DMS53 (cell line): ENCODE data around the gene HVCN1.

Experiments used
- DNase-seq: peaks from one replicate; lab custom pipeline; 2025; lab: John Stamatoyannopoulos, UW

HVCN1 gene

DNA sequence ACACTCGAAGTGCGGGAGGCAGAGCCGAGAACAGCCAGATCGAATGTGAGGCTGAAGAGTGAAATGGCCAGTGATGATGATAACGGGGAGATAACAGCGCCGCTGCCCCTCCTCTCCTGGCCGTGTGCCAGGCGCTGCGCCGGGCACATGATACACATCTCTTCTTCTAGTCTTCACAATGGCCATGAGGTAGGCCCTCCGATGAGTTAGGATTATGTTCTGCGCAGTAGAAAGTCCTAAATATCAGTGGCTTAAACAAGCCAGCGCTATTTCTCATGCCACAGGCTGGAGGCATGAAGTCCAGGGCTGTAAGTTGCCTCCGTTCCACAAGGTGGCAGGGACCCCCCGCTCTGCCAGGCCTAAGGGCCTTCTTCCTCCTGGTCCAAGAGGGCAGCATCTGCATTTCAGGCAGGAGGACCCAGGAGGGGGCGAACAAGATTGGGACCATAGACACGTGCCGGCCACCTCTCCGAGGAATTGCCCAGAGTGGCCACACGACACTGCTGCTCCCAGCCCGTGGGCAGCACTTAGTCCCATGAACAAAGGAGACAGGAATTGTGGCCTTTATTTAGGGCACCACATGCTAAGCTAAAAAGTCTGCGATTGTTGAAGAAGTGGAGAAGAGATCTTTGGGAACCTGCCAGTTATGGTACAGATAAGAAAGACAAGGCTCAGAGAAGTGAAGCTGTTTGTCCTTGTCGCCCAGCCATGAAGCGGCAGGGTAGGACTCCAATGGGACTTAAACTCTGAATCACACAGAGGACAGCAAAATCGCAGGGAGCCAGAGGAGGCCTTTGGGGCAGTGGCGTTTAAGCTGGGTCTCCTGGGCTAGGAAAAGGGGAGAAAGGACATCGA, 10.9 kb upstream of the HVCN1 start:
- no peak for DNase-seq

DNA sequence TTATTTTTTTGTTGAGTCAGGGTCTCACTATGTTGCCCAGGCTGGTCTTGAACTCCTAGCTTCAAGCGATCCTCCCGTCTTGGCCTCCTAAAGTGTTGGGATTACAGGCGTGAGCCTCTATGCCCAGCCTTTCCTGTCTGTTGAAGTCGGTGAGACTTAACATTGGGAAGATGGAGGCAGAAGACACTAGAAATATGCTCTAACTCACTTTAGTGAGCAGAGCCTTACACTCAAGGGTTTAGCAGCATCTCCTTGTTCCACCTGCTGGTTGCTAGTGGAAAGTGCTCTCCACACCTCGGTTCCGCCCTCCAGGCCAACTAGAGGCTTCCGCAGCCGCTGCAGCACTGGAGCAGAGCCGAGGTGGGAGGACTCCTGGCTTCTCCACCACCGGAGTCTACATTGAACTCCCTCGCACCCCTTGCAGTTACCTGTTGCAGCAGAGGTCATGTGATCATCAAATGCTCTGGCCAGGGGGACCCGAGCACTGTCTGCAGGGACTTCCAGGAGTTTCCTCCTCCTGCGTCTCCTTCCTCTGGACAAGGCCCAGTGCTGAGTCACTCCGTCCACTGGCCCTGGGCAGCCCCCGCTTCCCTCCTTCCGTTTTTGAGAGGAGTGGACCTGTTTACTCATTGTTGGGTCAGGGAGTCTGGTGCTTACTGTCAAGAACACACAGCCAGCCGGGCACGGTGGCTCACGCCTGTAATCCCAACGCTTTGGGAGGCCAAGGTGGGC, 9.4 kb upstream of the HVCN1 start:
- DNase-seq: peak; percentile 94

DNA sequence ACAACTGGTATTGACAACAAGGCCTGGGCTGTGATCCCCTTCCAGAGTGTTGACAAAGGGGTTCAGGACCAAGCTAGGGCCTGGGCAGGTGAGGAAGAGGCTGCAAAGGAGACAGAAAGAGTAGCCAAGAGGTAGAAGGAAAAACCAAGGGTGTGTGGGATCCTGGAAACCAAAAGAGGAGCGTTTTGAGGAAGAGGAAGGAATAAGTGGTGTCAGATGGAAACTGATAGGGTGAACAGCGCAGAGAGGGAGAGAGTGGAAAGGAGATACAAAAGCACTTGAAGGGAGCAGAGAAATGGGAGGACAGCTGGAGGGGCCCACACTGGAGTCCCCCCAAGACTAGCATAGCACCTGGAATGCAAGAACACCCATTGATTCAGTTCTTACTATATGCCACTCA, 8.3 kb upstream of the HVCN1 start:
- DNase-seq: no peak

DNA sequence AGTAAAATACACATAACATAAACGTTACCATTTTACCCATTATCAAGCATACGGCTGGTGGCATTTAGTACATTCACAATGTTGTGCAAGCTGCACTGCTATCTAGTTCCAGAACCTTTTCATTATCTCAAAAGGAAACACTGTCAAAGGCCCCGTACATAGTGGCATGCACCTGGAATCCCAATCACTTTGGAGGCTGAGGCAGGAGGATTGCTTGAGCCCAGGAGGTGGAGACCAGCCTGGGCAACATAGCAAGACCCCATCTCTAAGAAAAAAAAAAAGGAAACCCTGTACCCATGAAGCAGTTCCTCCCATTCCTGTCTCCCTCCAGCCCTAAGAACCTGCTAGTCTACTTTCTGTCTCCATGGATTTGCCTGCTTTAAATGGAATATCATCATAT, 7.4 kb upstream of the HVCN1 start:
- DNase-seq: no peak

DNA sequence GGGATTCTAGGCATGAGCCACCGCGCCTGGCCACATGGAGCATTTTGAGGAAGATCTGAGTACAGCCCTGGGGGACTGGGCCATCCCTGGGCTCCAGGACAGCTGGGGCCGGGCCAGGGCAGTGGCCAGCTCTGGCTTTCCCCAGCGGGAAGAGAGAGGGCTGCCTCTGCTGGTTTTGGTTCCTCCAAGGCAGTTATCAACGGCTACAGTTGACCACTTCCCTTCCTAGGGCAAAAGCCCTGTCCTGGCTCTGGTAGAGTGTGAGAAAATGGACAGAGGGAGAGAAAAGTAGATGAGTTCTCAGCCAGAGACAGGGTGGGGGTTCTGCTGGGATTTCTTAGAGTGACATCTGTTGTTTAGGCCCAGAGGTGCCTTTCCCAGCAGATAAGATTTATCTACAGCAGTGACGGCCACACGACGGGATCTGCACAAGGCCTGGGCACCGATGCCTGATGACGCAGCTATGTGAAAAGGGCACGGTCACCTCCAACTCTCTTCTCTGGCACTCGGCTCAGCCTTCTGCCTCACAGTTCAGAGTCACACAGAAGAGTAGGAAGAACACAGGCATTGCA, 5.5 kb upstream of the HVCN1 start:
- DNase-seq: no peak

DNA sequence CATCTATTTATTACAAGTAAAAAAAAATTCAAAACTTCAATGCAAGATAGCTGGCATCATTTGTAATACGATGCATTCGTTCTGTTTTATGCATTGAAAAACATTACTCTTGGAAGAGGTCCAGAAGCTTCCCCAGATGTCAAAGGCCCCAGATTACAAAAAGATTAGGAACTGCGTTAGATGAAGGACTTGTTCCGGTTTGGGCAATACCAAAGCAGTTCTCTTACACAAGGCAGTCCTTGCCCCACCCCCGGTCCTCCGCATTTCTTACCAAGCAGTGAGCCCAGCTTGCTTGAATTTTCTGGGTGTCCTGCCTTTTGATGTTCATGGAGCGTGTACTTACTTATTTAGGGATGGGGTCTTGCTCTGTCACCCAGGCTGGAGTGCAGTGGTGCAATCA, 4.8 kb upstream of the HVCN1 start:
- no peak for DNase-seq

DNA sequence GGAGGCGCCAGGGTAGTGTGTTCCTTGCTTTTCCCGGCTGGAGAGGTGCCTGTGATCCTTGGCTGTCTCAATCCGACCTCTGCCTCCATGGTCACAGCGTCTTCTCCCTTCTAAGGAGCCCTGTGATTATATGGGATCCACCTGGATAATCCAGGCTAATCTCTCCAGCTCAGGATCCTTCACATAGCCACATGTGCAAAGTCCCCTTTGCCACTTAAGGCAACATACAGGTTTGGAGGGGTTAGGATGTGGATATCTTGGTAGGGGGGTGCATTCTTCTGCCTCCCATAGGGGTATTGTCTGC, 1.2 kb upstream of the HVCN1 start:
- no peak for DNase-seq

DNA sequence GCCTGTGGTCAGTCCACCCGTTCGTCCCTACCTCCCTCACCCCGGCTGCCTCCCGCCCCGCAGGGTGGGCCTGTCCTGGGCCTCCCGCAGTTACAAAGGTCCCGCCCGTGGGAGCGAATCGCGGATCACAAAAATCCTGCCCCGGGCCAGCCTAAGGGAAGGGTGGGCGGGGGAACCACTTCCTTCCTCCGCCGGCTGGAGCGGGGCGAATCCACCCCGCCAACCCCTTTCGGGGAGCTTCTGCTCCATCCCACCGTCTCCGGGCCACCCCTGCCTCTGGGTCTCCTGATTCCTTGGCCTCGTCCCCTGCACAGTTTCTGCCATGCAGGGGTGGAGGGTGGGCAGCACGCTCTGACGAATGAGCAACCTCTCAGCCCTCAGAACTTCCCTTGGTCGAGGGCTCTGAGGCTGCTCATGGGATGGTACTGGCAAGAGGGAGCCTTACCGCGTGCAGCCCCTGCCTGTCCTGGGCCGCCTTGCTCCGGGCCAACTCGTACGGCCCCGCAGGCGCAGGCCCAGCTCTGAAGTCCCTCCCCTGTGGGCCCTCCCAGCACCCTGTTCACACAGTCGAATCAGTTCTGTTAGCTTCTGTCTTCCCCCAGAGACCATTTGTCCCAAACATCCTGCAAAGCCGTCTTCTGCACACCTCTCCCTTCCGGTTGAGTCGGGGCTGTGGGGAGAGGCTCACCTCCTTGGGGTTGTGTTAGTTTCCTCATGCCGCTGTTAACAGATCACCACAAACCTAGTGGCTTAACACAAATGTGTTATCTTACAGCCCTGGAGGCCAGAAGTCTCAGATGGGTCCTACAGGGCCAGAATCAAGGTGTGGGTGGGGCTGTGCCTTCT, 589 bp upstream of the HVCN1 start:
- DNase-seq: peak; percentile 56

DNA sequence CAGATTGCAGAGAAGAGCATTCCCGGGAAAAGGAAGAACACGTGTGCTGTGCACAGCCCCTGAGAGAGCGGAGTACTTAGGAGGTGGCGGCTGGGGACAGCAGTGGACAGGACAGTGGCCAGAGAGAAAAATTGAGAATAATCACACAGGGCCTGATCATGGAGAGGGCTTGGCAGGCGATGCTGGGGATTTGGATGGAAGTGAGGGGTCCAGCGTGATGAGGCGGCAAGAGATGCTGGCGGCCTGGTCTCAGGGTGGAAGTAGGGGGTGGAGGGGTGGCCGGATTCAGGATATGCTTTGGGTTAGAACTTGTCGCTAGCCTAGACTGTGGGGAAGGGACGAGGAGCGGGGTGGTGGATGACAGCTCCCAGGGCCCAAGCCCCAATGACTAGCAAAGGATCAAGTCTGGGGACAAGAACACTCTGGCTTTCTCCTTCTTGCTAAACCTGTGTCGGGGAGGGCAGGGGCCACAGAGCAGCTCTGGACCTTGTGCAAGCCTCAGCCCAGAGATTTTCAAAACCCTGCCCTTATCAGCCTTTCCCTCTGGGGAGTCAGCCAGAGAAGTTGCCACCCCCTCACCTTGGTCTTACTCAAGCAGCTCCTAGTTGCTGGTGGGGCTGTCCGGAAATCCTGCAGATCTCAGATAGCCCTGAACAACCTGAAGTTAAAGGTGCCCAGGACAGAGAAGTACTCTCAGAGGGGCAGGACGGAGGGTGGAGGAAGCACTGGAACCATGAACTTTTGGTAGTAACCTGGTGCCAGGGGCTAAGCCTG, 1.3 kb downstream of the HVCN1 start:
- DNase-seq: no peak

DNA sequence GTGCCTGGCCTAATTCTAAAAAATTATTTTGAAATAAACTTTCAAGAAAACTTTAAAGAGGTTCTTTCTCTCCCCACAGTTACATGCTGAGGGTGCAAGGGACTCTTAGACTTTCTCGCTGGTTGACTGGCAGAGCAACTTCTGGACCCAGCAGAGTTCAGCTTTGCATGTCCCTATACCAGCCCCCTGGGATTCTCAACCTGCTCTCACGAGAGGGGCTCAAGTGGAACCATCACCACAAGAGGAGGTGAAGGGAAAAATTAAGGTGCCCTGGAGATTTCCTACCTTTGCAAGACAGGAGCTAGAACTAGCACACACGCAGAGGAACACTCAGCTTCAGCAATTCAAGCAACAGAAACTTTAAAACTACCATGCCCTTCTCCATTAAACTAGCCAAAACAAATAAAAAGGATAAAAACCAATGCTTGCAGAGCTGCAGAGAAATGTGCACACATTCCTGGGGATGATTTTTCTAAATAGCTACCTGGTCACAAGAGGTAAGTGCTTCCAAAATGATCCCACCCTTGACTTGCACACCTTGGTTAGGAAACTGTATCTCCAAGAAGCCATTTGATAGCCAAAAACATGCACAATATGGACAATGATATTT, 2.5 kb downstream of the HVCN1 start:
- DNase-seq: no peak

DNA sequence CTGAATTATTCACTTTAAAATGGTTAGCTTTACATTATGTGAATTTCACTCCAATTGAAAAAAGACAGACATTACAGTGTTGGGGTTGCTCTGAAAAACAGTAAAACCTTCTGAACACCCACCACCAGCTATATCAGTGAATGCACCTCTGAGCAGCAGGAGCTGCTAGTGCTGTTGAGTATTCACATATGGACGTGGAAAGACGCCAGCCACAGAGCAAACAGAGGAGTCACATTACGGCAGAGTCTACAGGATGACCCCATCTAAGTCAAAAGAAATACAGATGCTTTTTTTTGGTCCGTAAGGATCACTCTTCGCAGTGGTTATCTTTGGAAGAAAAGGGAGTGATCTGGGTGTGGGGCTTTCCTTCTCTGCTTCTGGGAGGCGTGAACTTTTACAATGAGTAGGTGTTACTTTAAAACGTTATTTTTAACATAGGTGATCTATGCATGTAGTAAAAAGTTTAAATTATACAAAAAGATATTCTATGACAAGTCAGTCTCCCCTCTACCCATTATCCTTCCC, 4.5 kb downstream of the HVCN1 start:
- no peak for DNase-seq

DNA sequence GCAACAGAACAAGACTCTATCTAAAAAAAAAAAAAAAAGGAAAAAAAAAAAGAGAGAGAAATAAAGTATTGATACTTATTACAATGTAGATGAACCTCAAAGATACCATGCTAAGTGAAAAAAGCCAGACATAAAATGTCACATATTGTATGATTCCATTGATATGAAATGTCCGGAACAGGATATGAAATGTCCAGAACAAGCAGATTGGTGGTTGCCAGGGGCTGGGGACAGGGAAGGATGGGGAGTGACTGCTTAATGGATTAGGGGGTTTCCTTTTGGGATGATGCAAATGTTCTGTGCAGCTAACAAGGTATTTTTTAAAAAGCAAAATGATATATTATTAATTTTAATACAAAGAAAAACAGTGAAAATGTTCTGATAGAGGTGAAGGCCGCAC, 5.0 kb downstream of the HVCN1 start:
- DNase-seq: no peak

DNA sequence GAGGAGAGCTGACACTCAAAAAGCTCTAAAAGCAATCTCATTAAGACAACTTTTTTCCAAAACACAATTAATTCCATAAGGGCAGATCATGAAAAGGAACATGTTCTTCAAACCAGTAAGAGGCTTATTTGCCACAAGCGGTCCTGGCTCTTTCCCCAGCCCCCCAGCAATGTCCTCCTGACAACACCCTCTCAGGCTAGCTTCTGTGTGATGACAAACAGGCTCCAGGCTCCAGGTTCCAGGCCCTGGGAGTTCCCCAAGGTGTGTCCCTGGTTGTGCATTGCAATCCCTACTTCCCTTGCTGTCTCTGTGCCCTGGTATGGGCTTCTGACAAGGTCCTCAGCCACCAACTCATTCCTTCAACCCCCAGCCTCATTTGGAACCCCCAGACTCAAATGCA, 8.9 kb downstream of the HVCN1 start:
- DNase-seq: no peak

DNA sequence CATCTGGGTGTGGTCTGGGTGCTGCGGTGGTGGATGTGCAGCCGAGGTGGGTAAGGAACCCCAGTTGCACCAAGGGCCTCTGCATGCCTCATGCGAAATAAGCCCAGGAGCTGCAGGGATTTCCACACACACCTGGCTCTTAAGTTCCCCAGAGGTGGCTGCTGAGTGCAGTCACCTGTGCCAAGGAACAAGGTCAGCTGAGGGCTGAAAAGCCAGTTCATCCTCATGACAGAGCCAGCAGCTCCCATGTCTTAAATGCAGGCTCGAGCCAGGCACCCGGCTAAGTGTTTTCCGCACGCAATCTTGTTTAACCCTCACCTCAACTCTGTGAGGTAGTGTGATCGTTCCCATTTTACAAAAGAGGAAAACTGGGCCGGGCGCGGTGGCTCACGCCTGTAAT, 9.7 kb downstream of the HVCN1 start:
- no peak for DNase-seq

DNA sequence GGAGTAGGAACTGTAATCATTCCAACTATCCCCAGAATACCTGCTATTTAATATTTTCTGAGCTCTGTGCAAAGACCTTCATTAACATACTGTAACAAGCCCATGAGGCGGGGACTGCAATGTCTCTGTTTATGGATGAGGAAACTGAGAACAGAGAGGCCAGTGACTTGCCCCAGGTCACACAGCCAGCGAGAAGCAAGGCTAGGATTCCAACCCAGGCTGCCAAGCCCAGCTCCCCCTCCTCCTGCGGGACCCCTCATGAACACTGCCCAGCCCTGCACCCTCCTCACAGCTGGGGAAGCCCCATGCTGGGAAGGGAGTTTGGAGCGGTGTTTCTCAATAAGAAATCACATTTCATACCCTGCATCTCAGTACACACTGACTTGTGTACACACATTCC, 10.9 kb downstream of the HVCN1 start:
- DNase-seq: no peak

DNA sequence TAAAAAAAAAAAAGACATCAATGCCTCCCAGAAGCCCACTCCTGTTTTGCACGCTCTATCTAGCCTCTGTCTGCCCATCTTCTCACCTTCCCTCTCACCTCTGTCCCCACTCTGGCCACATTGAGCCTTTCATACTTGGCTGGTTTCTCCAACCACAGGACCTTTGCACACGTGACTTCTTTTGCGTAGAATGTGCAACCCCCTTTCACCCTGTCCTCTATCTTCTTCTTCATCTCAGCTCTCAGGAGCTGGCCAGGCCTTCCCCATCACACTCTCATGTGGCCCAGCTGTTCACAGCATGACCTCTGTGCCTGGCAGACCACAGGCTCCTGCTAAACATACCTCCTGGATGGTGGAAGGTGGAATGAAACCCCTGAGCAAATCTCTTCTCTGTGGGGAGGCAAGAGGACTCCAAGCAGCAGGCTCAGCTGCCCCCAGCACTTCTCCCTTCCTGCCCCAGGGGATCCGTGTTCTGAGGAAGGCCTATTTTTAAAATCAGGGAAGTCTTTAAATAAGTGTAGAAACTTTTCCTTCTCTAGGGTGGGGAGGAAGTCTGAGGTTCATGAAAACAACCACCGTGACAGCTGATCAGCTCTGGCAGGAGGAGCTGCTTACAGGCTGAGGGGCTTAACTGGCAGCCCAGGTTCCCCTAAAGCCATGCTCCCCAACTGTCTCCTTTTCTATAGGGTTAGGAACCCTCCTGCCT, 11.6 kb downstream of the HVCN1 start:
- DNase-seq: no peak

DNA sequence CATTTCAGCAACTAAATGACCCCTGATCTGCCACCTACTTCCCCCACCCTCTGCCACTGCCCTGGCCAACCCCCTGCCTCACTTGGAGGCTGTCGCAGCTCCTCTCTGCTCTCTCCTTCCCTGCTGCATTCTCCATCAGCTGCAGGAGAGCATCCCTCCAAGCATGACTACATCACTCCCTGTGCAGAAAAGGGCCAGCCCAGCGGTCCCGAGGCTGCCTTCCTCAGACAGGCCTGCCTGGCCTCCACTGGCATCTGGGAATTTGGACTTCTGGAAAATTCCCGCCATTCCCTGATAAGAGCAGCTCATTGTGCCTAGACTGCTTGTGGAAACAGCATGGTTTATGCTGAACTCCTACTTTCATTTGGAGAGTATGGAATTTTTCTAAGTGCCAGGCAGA, 12.7 kb downstream of the HVCN1 start:
- DNase-seq: no peak

DNA sequence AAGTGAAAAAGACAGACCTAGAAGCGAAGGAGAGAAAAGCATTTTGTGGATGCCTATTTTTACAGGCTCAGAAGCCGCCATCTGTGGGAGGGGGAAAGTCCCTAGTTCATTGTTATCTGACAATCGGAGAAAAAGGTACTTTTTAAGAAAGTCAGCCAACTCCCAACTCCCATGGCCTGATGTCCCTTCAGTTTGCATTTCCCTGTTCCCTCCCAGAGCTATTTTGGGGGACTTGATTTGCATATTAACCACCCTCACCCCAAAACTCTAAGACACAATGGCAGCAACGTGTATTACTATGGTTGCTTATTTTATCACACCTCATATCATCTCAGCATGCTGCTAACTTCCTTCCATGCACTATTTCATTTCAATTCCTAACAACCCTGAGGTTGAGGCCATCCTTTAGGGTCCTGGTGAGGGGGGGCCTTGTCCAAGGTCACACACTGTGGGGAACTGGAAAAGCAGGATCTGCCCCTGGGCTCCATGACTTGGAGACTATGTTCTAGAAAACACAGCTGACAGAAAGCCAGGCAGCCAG, 18.7 kb downstream of the HVCN1 start:
- no peak for DNase-seq

DNA sequence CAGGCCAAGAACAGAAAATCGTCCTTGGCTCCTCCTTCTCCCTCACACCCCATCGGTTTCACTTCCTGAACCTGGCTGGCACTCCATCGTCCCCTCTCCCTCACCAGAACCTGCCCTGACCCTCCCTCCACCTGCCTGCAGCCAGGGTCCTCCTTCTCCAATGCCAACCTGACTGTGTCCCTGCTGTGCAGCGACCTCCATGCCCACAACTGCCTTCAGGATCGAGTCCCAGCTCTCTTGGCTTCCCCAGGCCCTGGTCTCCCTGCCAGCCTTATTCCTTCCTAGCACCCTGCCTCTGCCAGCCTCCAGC, 19.8 kb downstream of the HVCN1 start:
- DNase-seq: no peak

DNA sequence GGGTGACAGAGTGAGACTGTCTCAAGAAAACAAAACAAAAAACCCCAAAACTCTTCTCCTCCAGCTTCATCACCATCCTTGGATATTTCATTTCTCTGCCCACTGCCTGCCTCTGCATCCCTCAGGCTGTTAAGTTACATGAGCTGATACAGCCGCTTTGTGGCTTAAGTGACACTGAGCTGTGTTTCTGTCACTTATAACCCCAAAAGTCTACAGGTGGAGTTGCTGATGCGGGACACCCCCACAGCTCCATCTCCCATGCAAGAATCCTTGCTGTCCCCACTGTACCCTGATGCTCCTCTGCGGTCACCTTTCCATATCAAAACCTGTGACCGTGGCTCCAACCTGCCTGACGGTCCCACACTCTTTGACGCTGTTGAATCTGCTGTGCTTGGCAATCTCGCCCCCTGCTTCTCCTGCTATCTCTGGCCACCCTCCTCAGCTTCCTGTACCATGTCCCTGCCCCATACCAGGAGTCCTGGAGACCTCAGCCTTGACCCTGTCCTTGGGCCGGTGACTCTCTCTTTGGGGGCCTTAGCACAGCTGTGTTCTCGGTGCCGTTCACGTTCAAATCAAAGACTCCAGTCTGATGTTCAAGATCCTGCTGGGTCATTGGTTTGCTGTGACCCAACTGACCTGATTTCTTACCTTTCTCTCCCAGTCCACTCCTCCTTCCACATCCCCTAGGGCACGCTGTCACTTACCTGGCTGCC, 20.3 kb downstream of the HVCN1 start:
- no peak for DNase-seq
